8988T (cell line): ENCODE measurements around the gene VGLL4.
"Not testable (repeated sequence)": the region's sequence is repeated elsewhere in the genome, so short reads cannot be mapped to it uniquely, and the experiment has no call there.

Source experiments
- DNase-seq: peaks from one replicate; pipeline ENCODE4 v3.0.0; 2011

The VGLL4 gene

GRCh38 chr3:11582191-11582968 lies 61.3 kb downstream of the VGLL4 start:
- no peak for DNase-seq

- no peak for DNase-seq
Observed at GRCh38 chr3:11581237-11582190, 62.2 kb downstream of the VGLL4 start.

- DNase-seq: no peak
Observed at GRCh38 chr3:11580645-11581044, 63.1 kb downstream of the VGLL4 start.

GRCh38 chr3:11578169-11578568 lies 65.5 kb downstream of the VGLL4 start:
- no peak for DNase-seq

GRCh38 chr3:11576453-11576852 lies 67.3 kb downstream of the VGLL4 start:
- no peak for DNase-seq

- no peak for DNase-seq
Observed at GRCh38 chr3:11575677-11576076, 68.0 kb downstream of the VGLL4 start.

- DNase-seq: no peak
Observed at GRCh38 chr3:11574981-11575669, 68.6 kb downstream of the VGLL4 start.

GRCh38 chr3:11572660-11573059 lies 71.1 kb downstream of the VGLL4 start:
- not testable (repeated sequence) for DNase-seq

- no peak for DNase-seq
Observed at GRCh38 chr3:11570789-11571495, 72.8 kb downstream of the VGLL4 start.

GRCh38 chr3:11570251-11570650 lies 73.5 kb downstream of the VGLL4 start:
- no peak for DNase-seq

- no peak for DNase-seq
Observed at GRCh38 chr3:11569156-11569741, 74.5 kb downstream of the VGLL4 start.

GRCh38 chr3:11568503-11569155 lies 75.1 kb downstream of the VGLL4 start:
- peak; percentile 92 for DNase-seq

- DNase-seq: peak; percentile 92
Observed at GRCh38 chr3:11567516-11568467, 75.9 kb downstream of the VGLL4 start.

- no peak for DNase-seq
Observed at GRCh38 chr3:11566916-11567315, 76.8 kb downstream of the VGLL4 start.

- DNase-seq: no peak
Observed at GRCh38 chr3:11566478-11566877, 77.2 kb downstream of the VGLL4 start.

GRCh38 chr3:11565932-11566331 lies 77.8 kb downstream of the VGLL4 start:
- DNase-seq: no peak

GRCh38 chr3:11565492-11565891 lies 78.2 kb downstream of the VGLL4 start:
- no peak for DNase-seq

GRCh38 chr3:11565072-11565471 lies 78.6 kb downstream of the VGLL4 start:
- no peak for DNase-seq

- no peak for DNase-seq
Observed at GRCh38 chr3:11564577-11565001, 79.1 kb downstream of the VGLL4 start.

GRCh38 chr3:11563865-11564185 lies 79.9 kb downstream of the VGLL4 start:
- no peak for DNase-seq
